ENCODE data around the gene LCT. TPM values are rescaled to one million over a fixed set of nuclear protein-coding genes. Genes with fewer than 3 reads are reported as not detected.

The LCT gene
- total RNA-seq, 2 experiments from 2014 or later = 0.16 TPM

DNA sequence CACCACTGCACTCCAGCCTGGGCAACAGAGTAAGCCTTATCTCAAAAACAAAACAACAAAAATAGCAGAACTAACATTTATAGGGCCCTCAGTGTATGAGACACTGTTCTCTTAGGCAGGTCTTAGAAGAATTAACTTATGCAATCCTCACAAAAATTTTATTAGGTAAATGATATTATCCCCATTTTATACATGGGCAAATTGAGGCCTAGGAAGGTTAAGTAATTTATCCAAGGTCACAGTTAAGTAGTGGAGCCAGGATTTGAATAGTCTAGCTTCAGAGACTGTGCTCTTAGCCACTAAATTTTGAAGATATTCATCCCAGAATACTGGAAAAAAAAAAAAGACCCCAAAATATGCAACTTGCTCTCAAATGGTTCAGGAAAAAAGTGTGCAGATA lies 16.4 kb upstream of the LCT start:
- ChIA-PET POLR2A (interaction anchor here (0.6 to 0.7 kb wide), 4 partner anchors 22 to 523 kb away, joined by 3 read pairs; no protein-coding TSS in a partner anchor), CTCF (no interaction called here)
- Mint-ChIP-seq H3K27ac (no peak overlapping the region), H3K36me3 (ENCODE audit: low read depth) (peaks cover 74% of the 10 kb centered on the region), H3K4me3 (no peak overlapping the region), H3K4me1 (peaks cover 12% of the 10 kb centered on the region), H3K9me3 (ENCODE audit: low read depth) (no peaks in the 10 kb centered on the region), H3K27me3 (no peaks in the 10 kb centered on the region)
- ATAC-seq = no peak
- no peak for DNase-seq
- intact Hi-C loops (cut with DNase I, micrococcal nuclease) = no loop called here

- H3K27ac Mint-ChIP-seq = no peak overlapping the region
- intact Hi-C loops (cut with DNase I, micrococcal nuclease) = no loop called here
- peaks cover 12% of the 10 kb centered on the region for H3K4me1 Mint-ChIP-seq
- CTCF ChIA-PET = interaction anchor here (0.7 to 1.1 kb wide), 2 partner anchors 10 to 13 kb away, joined by 3 read pairs; no protein-coding TSS in a partner anchor
- ATAC-seq (no peak), DNase-seq (no peak)
- H3K4me3 Mint-ChIP-seq = no peak overlapping the region
- peaks cover 74% of the 10 kb centered on the region for H3K36me3 Mint-ChIP-seq (ENCODE audit: low read depth)
- no peaks in the 10 kb centered on the region for H3K9me3 Mint-ChIP-seq (ENCODE audit: low read depth)
- no peaks in the 10 kb centered on the region for H3K27me3 Mint-ChIP-seq
- POLR2A ChIA-PET = no interaction called here
These were observed 14.9 kb upstream of the LCT start for GRCh38 chr2:135851858-135852257.

DNA sequence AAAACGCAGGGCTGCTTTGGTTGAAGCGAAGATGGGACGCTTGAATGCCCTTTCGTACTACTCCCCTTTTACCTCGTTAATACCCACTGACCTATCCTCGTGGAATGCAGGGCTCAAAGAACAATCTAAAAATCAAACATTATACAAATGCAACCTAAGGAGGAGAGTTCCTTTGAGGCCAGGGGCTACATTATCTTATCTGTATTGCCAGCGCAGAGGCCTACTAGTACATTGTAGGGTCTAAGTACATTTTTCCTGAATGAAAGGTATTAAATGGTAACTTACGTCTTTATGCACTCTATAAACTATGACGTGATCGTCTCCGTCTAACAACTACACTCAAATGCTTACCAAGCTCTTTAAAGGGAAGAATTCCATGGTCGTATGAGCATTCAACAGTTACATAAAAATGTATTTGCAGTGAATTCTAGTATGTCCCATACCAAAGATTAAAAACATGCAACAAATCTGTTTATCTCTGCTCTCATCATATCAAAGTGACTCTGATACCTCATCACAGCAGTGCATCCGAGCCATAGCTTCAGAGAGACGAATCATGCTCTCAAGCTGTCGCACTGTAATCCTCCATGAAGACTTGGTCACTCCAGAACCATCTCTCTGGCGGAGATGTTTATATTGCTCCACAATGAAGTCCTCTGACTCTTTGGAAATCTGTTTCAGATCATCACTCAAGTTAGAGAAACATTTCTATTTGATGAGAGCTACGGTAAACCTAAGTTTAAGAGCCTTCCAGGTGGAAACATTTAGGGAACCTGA lies 14.1 kb upstream of the LCT start:
- intact Hi-C loops (cut with DNase I, micrococcal nuclease) = no loop called here
- POLR2A ChIA-PET = no interaction called here

GRCh38 chr2:135849087-135849486 lies 12.1 kb upstream of the LCT start:
- peak; percentile 70 for ATAC-seq
- POLR2A ChIA-PET = interaction anchor here (0.6 kb wide), 1 partner anchor 146 kb away, joined by 3 read pairs; no protein-coding TSS in a partner anchor
- peaks cover 84% of the 10 kb centered on the region for H3K36me3 Mint-ChIP-seq (ENCODE audit: low read depth)
- no peak overlapping the region for H3K4me3 Mint-ChIP-seq
- intact Hi-C loops (cut with DNase I, micrococcal nuclease) = loop anchor here in 1 of 2 experiments (2.0 kb wide), 1 partner anchor 16 kb away; no protein-coding TSS in a partner anchor
- H3K27ac Mint-ChIP-seq = peak overlapping the region; percentile 17
- H3K9me3 Mint-ChIP-seq (ENCODE audit: low read depth) = no peaks in the 10 kb centered on the region
- peaks cover 12% of the 10 kb centered on the region for H3K4me1 Mint-ChIP-seq
- no peaks in the 10 kb centered on the region for H3K27me3 Mint-ChIP-seq
- DNase-seq = no peak
- CTCF ChIA-PET = interaction anchor here (0.8 to 1.1 kb wide), 2 partner anchors 17 to 25 kb away, joined by 3 read pairs; no protein-coding TSS in a partner anchor

More for the DNA sequence above, 14.1 kb upstream of the LCT start:
- no peak overlapping the region for H3K27ac Mint-ChIP-seq
- H3K4me1 Mint-ChIP-seq = peaks cover 12% of the 10 kb centered on the region
- peaks cover 73% of the 10 kb centered on the region for H3K36me3 Mint-ChIP-seq (ENCODE audit: low read depth)
- CTCF ChIA-PET = interaction anchor here (0.7 to 1.1 kb wide), 3 partner anchors 9 to 31 kb away, joined by 3 read pairs; no protein-coding TSS in a partner anchor
- no peaks in the 10 kb centered on the region for H3K27me3 Mint-ChIP-seq
- no peaks in the 10 kb centered on the region for H3K9me3 Mint-ChIP-seq (ENCODE audit: low read depth)
- no peak for ATAC-seq
- DNase-seq = no peak
- H3K4me3 Mint-ChIP-seq = no peak overlapping the region

DNA sequence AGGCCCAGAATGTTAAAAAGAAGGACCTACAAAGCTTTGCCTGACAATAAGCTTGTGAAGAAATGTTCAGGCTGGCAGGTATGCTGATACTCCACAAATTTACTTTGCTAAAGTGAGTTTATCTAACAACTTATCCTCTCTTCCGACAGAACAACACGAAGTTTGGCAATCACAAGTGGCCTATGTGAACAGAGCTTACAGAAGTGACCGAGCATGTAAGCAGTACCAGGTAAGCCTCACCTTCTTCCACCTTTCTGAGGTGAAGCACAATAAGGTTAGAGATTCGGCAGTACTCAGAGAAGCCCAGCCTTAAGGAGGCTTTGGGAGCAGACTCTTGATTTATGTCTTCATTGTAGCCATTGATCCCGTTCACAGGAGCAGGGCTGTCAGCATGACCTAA lies 9.0 kb upstream of the LCT start:
- DNase-seq (no peak), ATAC-seq (no peak)
- Mint-ChIP-seq H3K4me3 (no peak overlapping the region), H3K36me3 (ENCODE audit: low read depth) (peaks cover 83% of the 10 kb centered on the region), H3K9me3 (ENCODE audit: low read depth) (no peaks in the 10 kb centered on the region), H3K4me1 (peaks cover 14% of the 10 kb centered on the region), H3K27ac (no peak overlapping the region), H3K27me3 (no peaks in the 10 kb centered on the region)
- POLR2A ChIA-PET = no interaction called here
- CTCF ChIA-PET = interaction anchor here (1.6 kb wide), 1 partner anchor 12 kb away, joined by 6 read pairs; no protein-coding TSS in a partner anchor
- intact Hi-C loops (cut with DNase I, micrococcal nuclease) = no loop called here

- H3K27ac Mint-ChIP-seq = no peak overlapping the region
- H3K27me3 Mint-ChIP-seq = no peaks in the 10 kb centered on the region
- intact Hi-C loops (cut with DNase I, micrococcal nuclease) = no loop called here
- no peak overlapping the region for H3K4me3 Mint-ChIP-seq
- ChIA-PET CTCF (interaction anchor here (0.6 to 2.8 kb wide), 4 partner anchors 13 to 1965 kb away, joined by 3 to 10 read pairs (median 4); no protein-coding TSS in a partner anchor), POLR2A (no interaction called here)
- H3K4me1 Mint-ChIP-seq = peaks cover 17% of the 10 kb centered on the region
- peaks cover 82% of the 10 kb centered on the region for H3K36me3 Mint-ChIP-seq (ENCODE audit: low read depth)
- DNase-seq = no peak
- no peak for ATAC-seq
- H3K9me3 Mint-ChIP-seq (ENCODE audit: low read depth) = no peaks in the 10 kb centered on the region
These were observed 8.3 kb upstream of the LCT start for GRCh38 chr2:135845257-135845656.

GRCh38 chr2:135844301-135844895 lies 7.4 kb upstream of the LCT start:
- ATAC-seq (peak; percentile 47), DNase-seq (no peak)
- POLR2A ChIA-PET = interaction anchor here (0.6 kb wide), 1 partner anchor 112 kb away, joined by 4 read pairs; no protein-coding TSS in a partner anchor
- Mint-ChIP-seq H3K27ac (peak overlapping the region; percentile 32), H3K9me3 (ENCODE audit: low read depth) (no peaks in the 10 kb centered on the region), H3K4me3 (no peak overlapping the region), H3K27me3 (no peaks in the 10 kb centered on the region), H3K36me3 (ENCODE audit: low read depth) (peaks cover 80% of the 10 kb centered on the region), H3K4me1 (peaks cover 11% of the 10 kb centered on the region)
- intact Hi-C loops (cut with DNase I, micrococcal nuclease) = loop anchor here in 1 of 2 experiments (1.0 kb wide), 1 partner anchor 12 kb away; no protein-coding TSS in a partner anchor
- CTCF ChIA-PET = interaction anchor here (0.6 to 2.8 kb wide), 3 partner anchors 22 to 231 kb away, joined by 3 to 10 read pairs (median 5); no protein-coding TSS in a partner anchor

GRCh38 chr2:135843671-135844070 lies 6.7 kb upstream of the LCT start:
- ATAC-seq (no peak), DNase-seq (no peak)
- intact Hi-C loops (cut with DNase I, micrococcal nuclease) = loop anchor here in 1 of 2 experiments (1.0 kb wide), 1 partner anchor 13 kb away; no protein-coding TSS in a partner anchor
- Mint-ChIP-seq H3K36me3 (ENCODE audit: low read depth) (peaks cover 74% of the 10 kb centered on the region), H3K4me1 (peaks cover 6% of the 10 kb centered on the region), H3K9me3 (ENCODE audit: low read depth) (no peaks in the 10 kb centered on the region), H3K4me3 (no peak overlapping the region), H3K27ac (no peak overlapping the region), H3K27me3 (no peaks in the 10 kb centered on the region)
- POLR2A ChIA-PET = interaction anchor here (0.6 to 0.7 kb wide), 2 partner anchors 13 to 689 kb away, joined by 3 to 5 read pairs; no protein-coding TSS in a partner anchor
- CTCF ChIA-PET = interaction anchor here (1.6 to 2.8 kb wide), 2 partner anchors 17 to 23 kb away, joined by 4 to 10 read pairs; no protein-coding TSS in a partner anchor

DNA sequence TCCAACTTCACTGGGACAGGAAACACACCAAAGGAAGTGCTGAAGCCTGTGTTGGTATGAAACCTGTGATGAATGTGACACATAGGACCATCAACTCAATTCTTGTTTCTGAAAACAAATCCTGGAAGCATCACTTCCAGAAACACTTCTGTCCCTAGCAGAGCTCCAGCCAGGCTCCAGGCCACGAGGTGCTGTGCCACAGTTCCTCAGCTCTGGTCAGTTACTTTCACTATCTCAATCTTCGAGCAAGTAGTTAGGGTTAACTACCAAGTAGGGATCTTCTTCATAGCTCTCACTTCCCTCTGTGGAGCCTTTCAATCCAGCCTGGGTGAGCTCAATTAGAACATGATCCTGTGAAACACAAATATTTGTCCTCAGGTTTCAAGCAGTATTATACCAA lies 3.6 kb upstream of the LCT start:
- ATAC-seq = no peak
- ChIA-PET POLR2A (no interaction called here), CTCF (interaction anchor here (1.1 to 1.5 kb wide), 6 partner anchors 17 to 55 kb away, joined by 3 to 6 read pairs (median 3); no protein-coding TSS in a partner anchor)
- Mint-ChIP-seq H3K27me3 (no peaks in the 10 kb centered on the region), H3K36me3 (ENCODE audit: low read depth) (peaks cover 56% of the 10 kb centered on the region), H3K4me3 (no peak overlapping the region), H3K27ac (no peak overlapping the region), H3K4me1 (peaks cover 10% of the 10 kb centered on the region), H3K9me3 (ENCODE audit: low read depth) (no peaks in the 10 kb centered on the region)
- no peak for DNase-seq
- intact Hi-C loops (cut with DNase I, micrococcal nuclease) = no loop called here

DNA sequence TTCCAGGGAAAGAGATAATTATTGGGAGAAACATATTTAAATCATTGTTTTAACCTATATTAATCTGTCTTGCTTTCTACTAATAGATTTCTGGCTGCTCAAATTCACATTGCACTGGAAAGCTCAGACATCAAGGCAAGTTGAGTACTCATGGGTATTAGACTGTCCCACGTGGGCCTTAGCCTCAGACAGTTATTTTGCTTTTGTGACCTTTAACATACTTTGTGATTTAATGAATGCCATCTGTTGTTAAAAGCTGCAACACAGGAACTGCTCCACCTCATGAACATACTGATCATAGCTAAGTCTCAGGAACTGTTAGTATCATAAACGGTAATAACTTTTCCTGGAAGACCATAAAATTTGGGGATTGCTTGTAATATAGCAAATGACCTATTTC lies 2.7 kb upstream of the LCT start:
- POLR2A ChIA-PET = interaction anchor here (0.5 kb wide), 1 partner anchor 25 kb away, joined by 3 read pairs; no protein-coding TSS in a partner anchor

GRCh38 chr2:135838502-135838901 lies 1.5 kb upstream of the LCT start:
- Mint-ChIP-seq H3K36me3 (ENCODE audit: low read depth) (peaks cover 38% of the 10 kb centered on the region), H3K4me1 (peaks cover 10% of the 10 kb centered on the region), H3K27me3 (no peaks in the 10 kb centered on the region), H3K4me3 (no peak overlapping the region), H3K27ac (no peak overlapping the region), H3K9me3 (ENCODE audit: low read depth) (no peaks in the 10 kb centered on the region)
- DNase-seq (no peak), ATAC-seq (no peak)
- POLR2A ChIA-PET = interaction anchor here (1.0 kb wide), 1 partner anchor 9 kb away, joined by 3 read pairs; no protein-coding TSS in a partner anchor
- intact Hi-C loops (cut with DNase I, micrococcal nuclease) = no loop called here
- CTCF ChIA-PET = interaction anchor here (0.6 kb wide), 1 partner anchor 59 kb away, joined by 5 read pairs; no protein-coding TSS in a partner anchor

More for the DNA sequence above, 2.7 kb upstream of the LCT start:
- H3K4me1 Mint-ChIP-seq = peaks cover 10% of the 10 kb centered on the region
- H3K4me3 Mint-ChIP-seq = no peak overlapping the region
- DNase-seq (no peak), ATAC-seq (no peak)
- CTCF ChIA-PET = interaction anchor here (0.6 to 1.5 kb wide), 5 partner anchors 17 to 746 kb away, joined by 3 to 4 read pairs (median 3); no protein-coding TSS in a partner anchor
- no peak overlapping the region for H3K27ac Mint-ChIP-seq
- peaks cover 50% of the 10 kb centered on the region for H3K36me3 Mint-ChIP-seq (ENCODE audit: low read depth)
- intact Hi-C loops (cut with DNase I, micrococcal nuclease) = no loop called here
- no peaks in the 10 kb centered on the region for H3K9me3 Mint-ChIP-seq (ENCODE audit: low read depth)
- H3K27me3 Mint-ChIP-seq = no peaks in the 10 kb centered on the region

All from activated CD4-positive, alpha-beta T cell treated with anti-CD3 and anti-CD28 coated beads for 36 hours (primary cell).